WTC11 (cell line): ENCODE measurements around the gene TTLL3. TPM values are rescaled to one million over a fixed set of nuclear protein-coding genes. Genes with fewer than 3 reads are reported as not detected.

Source experiments
- ATAC-seq: fragments of 200-7000 bp; cut with Tn5 transposase; 2 replicates; pipeline ENCODE4 v1.10.0; 2021; ENCODE audit warnings: mild to moderate bottlenecking, moderate library complexity
- CTCF ChIA-PET: fragments of 300-600 bp; sonication (Branson Sonifier 250); formaldehyde crosslinking; loops from one replicate; lab custom pipeline; 2021; ENCODE audit warnings: antibody characterized with exemption; lab: Charles Lee
- POLR2A ChIA-PET: fragments of 350-600 bp; sonication (Branson Sonifier 250); formaldehyde crosslinking; loops from one replicate; lab custom pipeline; 2021; ENCODE audit warnings: antibody characterized with exemption; lab: Charles Lee
- DNase-seq: peaks from one replicate; pipeline ENCODE4 v3.0.0; 2021; ENCODE audit warnings: low spot score
- H3K27ac Mint-ChIP-seq: 2 replicates; pipeline ENCODE4 v1.8.0; 2021; ENCODE audit warnings: mixed read lengths
- H3K27me3 Mint-ChIP-seq: 2 replicates; pipeline ENCODE4 v1.8.0; 2021; ENCODE audit warnings: low read depth, mild to moderate bottlenecking, moderate library complexity, mixed read lengths
- H3K36me3 Mint-ChIP-seq: 2 replicates; pipeline ENCODE4 v1.8.0; 2021; ENCODE audit warnings: mixed read lengths
- H3K4me1 Mint-ChIP-seq: 2 replicates; pipeline ENCODE4 v1.8.0; 2022; ENCODE audit warnings: mixed read lengths
- H3K4me3 Mint-ChIP-seq: 2 replicates; pipeline ENCODE4 v1.8.0; 2021; ENCODE audit warnings: mild to moderate bottlenecking, moderate library complexity, mixed read lengths
- H3K9me3 Mint-ChIP-seq: 2 replicates; pipeline ENCODE4 v1.8.0; 2021; ENCODE audit warnings: mixed read lengths
- ATF1 ChIP-seq: sonication (generic); formaldehyde crosslinking; IDR thresholded peaks from 2 replicates; pipeline ENCODE4 v1.8.1; 2023; ENCODE audit warnings: mild to moderate bottlenecking, moderate library complexity, missing genetic modification reagents
- CREB1 ChIP-seq: sonication (generic); formaldehyde crosslinking; IDR thresholded peaks from 2 replicates; pipeline ENCODE4 v1.8.0; 2023; ENCODE audit warnings: mild to moderate bottlenecking, missing genetic modification reagents
- ETV6 ChIP-seq: sonication (generic); formaldehyde crosslinking; IDR thresholded peaks from 2 replicates; pipeline ENCODE4 v1.8.1; 2022; ENCODE audit warnings: mild to moderate bottlenecking, missing genetic modification reagents
- GABPB1 ChIP-seq: sonication (generic); formaldehyde crosslinking; IDR thresholded peaks from 2 replicates; pipeline ENCODE4 v1.8.1; 2023; ENCODE audit warnings: mild to moderate bottlenecking, missing genetic modification reagents
- IRF2 ChIP-seq: sonication (generic); formaldehyde crosslinking; IDR thresholded peaks from 2 replicates; pipeline ENCODE4 v1.8.0; 2022; ENCODE audit warnings: low read depth, missing genetic modification reagents, borderline replicate concordance
- JUN ChIP-seq: sonication (generic); formaldehyde crosslinking; IDR thresholded peaks from 2 replicates; pipeline ENCODE4 v1.8.0; 2023; ENCODE audit warnings: mild to moderate bottlenecking, missing genetic modification reagents
- NFATC4 ChIP-seq: fragments of 250-450 bp; sonication (Bioruptor Pico); IDR thresholded peaks from 2 replicates; pipeline ENCODE4 v1.9.0; 2021; ENCODE audit warnings: mild to moderate bottlenecking
- PRRX2 ChIP-seq: fragments of 250-450 bp; sonication (Bioruptor Pico); IDR thresholded peaks from 2 replicates; pipeline ENCODE4 v1.8.0; 2021; ENCODE audit warnings: mild to moderate bottlenecking
- SOX15 ChIP-seq: fragments of 250-450 bp; sonication (Bioruptor Pico); IDR thresholded peaks from 2 replicates; pipeline ENCODE4 v1.9.0; 2021; ENCODE audit warnings: mild to moderate bottlenecking
- ZNF263 ChIP-seq: sonication (generic); formaldehyde crosslinking; IDR thresholded peaks from 2 replicates; pipeline ENCODE4 v1.8.1; 2022; ENCODE audit warnings: low read depth, mild to moderate bottlenecking, moderate library complexity, missing genetic modification reagents
- total RNA-seq: library from RNA; stranded (reverse); gene quantifications from 3 replicates; pipeline ENCODE4 v1.2.3, GENCODE V29; 2021
- TF ChIP-seq, protein P1 (sequence below): sonication (generic); formaldehyde crosslinking; conservative IDR thresholded peaks from 2 replicates; pipeline ENCODE4 v1.8.1; 2022; ENCODE audit warnings: mild to moderate bottlenecking, missing genetic modification reagents
- TF ChIP-seq, protein P2 (sequence below): sonication (generic); formaldehyde crosslinking; IDR thresholded peaks from 2 replicates; pipeline ENCODE4 v1.8.0; 2023; ENCODE audit warnings: mild to moderate bottlenecking, missing genetic modification reagents
- TF ChIP-seq, protein P3 (sequence below): sonication (generic); formaldehyde crosslinking; IDR thresholded peaks from 2 replicates; pipeline ENCODE4 v1.8.1; 2023; ENCODE audit warnings: mild to moderate bottlenecking, moderate library complexity, missing genetic modification reagents
- TF ChIP-seq, protein P4 (sequence below): sonication (generic); formaldehyde crosslinking; IDR thresholded peaks from 2 replicates; pipeline ENCODE4 v1.8.0; 2023; ENCODE audit warnings: missing genetic modification reagents, mild to moderate bottlenecking, borderline replicate concordance
- TF ChIP-seq, protein P5 (sequence below): sonication (generic); formaldehyde crosslinking; IDR thresholded peaks from 2 replicates; pipeline ENCODE4 v1.8.0; 2022; ENCODE audit warnings: missing genetic modification reagents
- TF ChIP-seq, protein P6 (sequence below): sonication (generic); formaldehyde crosslinking; IDR thresholded peaks from 2 replicates; pipeline ENCODE4 v1.8.1; 2023; ENCODE audit warnings: mild to moderate bottlenecking, missing genetic modification reagents, moderate library complexity
- TF ChIP-seq, protein P7 (sequence below): fragments of 250-450 bp; sonication (Bioruptor Pico); IDR thresholded peaks from 2 replicates; pipeline ENCODE4 v1.9.0; 2021; ENCODE audit warnings: moderate library complexity, mild to moderate bottlenecking, inconsistent platforms, borderline replicate concordance

The TTLL3 gene
- total RNA-seq, 1 experiment from 2014 or later, result 14.7 TPM

DNA sequence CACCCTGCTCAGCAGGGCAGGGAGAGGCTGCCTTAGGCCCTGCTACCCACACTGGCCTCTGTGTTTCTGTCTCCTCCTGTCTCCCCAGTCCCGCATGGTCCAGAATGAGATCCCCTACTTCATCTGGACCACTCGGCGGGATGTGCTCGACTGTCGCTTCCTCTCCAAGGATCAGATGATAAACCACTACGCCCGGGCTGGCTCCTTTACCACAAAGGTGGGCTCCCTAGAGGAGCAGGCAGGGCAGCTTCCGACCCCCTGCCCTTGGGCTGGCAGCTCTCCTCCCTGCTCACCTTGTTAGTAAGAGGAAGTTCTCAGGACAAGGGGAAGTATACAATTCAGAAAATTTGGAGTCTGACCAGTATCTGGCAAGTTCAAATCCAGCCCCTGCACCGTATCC is 5.9 kb downstream of the TTLL3 start:
- Mint-ChIP-seq H3K27me3 (peaks cover 10% of the 10 kb centered on the region), H3K4me1 (peaks cover 5% of the 10 kb centered on the region; the same call in 1 of the 2 replicates), H3K4me3 (no peak overlapping the region), H3K9me3 (no peaks in the 10 kb centered on the region), H3K27ac (no peak overlapping the region), H3K36me3 (no peaks in the 10 kb centered on the region)
- DNase-seq, result no peak
- ChIA-PET CTCF (no interaction called here), POLR2A (no interaction called here)
- ATAC-seq, result no peak
- TF ChIP-seq, protein P1, sequence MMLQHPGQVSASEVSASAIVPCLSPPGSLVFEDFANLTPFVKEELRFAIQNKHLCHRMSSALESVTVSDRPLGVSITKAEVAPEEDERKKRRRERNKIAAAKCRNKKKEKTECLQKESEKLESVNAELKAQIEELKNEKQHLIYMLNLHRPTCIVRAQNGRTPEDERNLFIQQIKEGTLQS, result no peak
- TF ChIP-seq, protein P2, sequence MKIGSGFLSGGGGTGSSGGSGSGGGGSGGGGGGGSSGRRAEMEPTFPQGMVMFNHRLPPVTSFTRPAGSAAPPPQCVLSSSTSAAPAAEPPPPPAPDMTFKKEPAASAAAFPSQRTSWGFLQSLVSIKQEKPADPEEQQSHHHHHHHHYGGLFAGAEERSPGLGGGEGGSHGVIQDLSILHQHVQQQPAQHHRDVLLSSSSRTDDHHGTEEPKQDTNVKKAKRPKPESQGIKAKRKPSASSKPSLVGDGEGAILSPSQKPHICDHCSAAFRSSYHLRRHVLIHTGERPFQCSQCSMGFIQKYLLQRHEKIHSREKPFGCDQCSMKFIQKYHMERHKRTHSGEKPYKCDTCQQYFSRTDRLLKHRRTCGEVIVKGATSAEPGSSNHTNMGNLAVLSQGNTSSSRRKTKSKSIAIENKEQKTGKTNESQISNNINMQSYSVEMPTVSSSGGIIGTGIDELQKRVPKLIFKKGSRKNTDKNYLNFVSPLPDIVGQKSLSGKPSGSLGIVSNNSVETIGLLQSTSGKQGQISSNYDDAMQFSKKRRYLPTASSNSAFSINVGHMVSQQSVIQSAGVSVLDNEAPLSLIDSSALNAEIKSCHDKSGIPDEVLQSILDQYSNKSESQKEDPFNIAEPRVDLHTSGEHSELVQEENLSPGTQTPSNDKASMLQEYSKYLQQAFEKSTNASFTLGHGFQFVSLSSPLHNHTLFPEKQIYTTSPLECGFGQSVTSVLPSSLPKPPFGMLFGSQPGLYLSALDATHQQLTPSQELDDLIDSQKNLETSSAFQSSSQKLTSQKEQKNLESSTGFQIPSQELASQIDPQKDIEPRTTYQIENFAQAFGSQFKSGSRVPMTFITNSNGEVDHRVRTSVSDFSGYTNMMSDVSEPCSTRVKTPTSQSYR (CRISPR knock-in tag), result no peak
- TF ChIP-seq SOX15 (CRISPR knock-in tag), result no peak
- TF ChIP-seq, protein P3, sequence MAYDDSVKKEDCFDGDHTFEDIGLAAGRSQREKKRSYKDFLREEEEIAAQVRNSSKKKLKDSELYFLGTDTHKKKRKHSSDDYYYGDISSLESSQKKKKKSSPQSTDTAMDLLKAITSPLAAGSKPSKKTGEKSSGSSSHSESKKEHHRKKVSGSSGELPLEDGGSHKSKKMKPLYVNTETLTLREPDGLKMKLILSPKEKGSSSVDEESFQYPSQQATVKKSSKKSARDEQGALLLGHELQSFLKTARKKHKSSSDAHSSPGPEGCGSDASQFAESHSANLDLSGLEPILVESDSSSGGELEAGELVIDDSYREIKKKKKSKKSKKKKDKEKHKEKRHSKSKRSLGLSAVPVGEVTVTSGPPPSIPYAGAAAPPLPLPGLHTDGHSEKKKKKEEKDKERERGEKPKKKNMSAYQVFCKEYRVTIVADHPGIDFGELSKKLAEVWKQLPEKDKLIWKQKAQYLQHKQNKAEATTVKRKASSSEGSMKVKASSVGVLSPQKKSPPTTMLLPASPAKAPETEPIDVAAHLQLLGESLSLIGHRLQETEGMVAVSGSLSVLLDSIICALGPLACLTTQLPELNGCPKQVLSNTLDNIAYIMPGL (CRISPR knock-in tag), result no peak
- no peak for TF ChIP-seq ZNF263 (CRISPR knock-in tag)
- no peak for TF ChIP-seq ATF1
- no peak for TF ChIP-seq GABPB1 (CRISPR knock-in tag)
- TF ChIP-seq, protein P4, sequence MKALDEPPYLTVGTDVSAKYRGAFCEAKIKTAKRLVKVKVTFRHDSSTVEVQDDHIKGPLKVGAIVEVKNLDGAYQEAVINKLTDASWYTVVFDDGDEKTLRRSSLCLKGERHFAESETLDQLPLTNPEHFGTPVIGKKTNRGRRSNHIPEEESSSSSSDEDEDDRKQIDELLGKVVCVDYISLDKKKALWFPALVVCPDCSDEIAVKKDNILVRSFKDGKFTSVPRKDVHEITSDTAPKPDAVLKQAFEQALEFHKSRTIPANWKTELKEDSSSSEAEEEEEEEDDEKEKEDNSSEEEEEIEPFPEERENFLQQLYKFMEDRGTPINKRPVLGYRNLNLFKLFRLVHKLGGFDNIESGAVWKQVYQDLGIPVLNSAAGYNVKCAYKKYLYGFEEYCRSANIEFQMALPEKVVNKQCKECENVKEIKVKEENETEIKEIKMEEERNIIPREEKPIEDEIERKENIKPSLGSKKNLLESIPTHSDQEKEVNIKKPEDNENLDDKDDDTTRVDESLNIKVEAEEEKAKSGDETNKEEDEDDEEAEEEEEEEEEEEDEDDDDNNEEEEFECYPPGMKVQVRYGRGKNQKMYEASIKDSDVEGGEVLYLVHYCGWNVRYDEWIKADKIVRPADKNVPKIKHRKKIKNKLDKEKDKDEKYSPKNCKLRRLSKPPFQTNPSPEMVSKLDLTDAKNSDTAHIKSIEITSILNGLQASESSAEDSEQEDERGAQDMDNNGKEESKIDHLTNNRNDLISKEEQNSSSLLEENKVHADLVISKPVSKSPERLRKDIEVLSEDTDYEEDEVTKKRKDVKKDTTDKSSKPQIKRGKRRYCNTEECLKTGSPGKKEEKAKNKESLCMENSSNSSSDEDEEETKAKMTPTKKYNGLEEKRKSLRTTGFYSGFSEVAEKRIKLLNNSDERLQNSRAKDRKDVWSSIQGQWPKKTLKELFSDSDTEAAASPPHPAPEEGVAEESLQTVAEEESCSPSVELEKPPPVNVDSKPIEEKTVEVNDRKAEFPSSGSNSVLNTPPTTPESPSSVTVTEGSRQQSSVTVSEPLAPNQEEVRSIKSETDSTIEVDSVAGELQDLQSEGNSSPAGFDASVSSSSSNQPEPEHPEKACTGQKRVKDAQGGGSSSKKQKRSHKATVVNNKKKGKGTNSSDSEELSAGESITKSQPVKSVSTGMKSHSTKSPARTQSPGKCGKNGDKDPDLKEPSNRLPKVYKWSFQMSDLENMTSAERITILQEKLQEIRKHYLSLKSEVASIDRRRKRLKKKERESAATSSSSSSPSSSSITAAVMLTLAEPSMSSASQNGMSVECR, result no peak
- TF ChIP-seq, protein P5, sequence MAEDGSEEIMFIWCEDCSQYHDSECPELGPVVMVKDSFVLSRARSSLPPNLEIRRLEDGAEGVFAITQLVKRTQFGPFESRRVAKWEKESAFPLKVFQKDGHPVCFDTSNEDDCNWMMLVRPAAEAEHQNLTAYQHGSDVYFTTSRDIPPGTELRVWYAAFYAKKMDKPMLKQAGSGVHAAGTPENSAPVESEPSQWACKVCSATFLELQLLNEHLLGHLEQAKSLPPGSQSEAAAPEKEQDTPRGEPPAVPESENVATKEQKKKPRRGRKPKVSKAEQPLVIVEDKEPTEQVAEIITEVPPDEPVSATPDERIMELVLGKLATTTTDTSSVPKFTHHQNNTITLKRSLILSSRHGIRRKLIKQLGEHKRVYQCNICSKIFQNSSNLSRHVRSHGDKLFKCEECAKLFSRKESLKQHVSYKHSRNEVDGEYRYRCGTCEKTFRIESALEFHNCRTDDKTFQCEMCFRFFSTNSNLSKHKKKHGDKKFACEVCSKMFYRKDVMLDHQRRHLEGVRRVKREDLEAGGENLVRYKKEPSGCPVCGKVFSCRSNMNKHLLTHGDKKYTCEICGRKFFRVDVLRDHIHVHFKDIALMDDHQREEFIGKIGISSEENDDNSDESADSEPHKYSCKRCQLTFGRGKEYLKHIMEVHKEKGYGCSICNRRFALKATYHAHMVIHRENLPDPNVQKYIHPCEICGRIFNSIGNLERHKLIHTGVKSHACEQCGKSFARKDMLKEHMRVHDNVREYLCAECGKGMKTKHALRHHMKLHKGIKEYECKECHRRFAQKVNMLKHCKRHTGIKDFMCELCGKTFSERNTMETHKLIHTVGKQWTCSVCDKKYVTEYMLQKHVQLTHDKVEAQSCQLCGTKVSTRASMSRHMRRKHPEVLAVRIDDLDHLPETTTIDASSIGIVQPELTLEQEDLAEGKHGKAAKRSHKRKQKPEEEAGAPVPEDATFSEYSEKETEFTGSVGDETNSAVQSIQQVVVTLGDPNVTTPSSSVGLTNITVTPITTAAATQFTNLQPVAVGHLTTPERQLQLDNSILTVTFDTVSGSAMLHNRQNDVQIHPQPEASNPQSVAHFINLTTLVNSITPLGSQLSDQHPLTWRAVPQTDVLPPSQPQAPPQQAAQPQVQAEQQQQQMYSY (CRISPR knock-in tag), result no peak
- TF ChIP-seq ETV6 (CRISPR knock-in tag), result no peak
- TF ChIP-seq NFATC4 (CRISPR knock-in tag), result no peak
- no peak for TF ChIP-seq IRF2 (CRISPR knock-in tag)
- no peak for TF ChIP-seq PRRX2 (CRISPR knock-in tag)
- TF ChIP-seq, protein P6, sequence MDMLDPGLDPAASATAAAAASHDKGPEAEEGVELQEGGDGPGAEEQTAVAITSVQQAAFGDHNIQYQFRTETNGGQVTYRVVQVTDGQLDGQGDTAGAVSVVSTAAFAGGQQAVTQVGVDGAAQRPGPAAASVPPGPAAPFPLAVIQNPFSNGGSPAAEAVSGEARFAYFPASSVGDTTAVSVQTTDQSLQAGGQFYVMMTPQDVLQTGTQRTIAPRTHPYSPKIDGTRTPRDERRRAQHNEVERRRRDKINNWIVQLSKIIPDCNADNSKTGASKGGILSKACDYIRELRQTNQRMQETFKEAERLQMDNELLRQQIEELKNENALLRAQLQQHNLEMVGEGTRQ (CRISPR knock-in tag), result no peak
- TF ChIP-seq, protein P7, sequence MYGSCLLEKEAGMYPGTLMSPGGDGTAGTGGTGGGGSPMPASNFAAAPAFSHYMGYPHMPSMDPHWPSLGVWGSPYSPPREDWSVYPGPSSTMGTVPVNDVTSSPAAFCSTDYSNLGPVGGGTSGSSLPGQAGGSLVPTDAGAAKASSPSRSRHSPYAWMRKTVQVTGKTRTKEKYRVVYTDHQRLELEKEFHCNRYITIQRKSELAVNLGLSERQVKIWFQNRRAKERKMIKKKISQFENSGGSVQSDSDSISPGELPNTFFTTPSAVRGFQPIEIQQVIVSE (CRISPR knock-in tag), result no peak
- no peak for TF ChIP-seq CREB1 (CRISPR knock-in tag)
- no peak for TF ChIP-seq JUN (CRISPR knock-in tag)
